ENCODE data around the gene STUM.

DNA sequence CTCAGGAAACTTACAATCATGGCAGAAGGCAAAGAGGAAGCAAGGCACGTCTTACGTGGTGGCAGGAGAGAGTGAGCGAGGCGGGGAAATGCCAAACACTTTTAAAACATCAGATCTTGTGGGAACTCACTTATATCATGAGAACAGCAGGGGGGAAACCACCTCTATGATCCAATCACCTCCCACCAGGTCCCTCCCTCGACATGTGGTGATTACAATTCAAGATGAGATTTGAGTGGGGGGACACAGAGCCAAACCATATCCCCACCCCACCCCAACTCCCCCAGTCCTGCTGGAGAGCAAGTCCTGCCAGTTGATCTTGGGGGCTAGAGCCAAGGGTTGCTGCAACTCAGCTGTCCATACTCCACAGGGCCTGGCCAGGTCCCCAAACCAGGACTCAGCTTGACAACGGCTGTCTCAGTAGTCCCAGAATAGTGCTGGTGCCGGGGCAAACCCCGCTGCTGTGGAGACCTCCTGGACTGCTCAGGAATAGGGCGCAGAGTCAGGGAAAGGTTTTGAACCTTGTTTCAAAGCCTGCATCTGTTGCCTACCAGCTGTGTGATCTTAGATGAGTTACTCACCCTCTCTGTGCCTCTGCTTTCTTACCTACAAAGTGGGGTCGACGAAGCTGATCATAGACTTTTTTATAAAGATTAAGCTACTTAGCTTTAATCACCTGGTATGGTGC, 79.5 kb downstream of the STUM start:
- TF ChIP-seq, protein P1, sequence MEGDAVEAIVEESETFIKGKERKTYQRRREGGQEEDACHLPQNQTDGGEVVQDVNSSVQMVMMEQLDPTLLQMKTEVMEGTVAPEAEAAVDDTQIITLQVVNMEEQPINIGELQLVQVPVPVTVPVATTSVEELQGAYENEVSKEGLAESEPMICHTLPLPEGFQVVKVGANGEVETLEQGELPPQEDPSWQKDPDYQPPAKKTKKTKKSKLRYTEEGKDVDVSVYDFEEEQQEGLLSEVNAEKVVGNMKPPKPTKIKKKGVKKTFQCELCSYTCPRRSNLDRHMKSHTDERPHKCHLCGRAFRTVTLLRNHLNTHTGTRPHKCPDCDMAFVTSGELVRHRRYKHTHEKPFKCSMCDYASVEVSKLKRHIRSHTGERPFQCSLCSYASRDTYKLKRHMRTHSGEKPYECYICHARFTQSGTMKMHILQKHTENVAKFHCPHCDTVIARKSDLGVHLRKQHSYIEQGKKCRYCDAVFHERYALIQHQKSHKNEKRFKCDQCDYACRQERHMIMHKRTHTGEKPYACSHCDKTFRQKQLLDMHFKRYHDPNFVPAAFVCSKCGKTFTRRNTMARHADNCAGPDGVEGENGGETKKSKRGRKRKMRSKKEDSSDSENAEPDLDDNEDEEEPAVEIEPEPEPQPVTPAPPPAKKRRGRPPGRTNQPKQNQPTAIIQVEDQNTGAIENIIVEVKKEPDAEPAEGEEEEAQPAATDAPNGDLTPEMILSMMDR (IDR thresholded peaks at IDR 0.05) = no peak
- TF ChIP-seq EP300 (IDR thresholded peaks at IDR 0.05) = no peak
